HepG2 (cell line): Measurements from ENCODE around the gene UBAP1L. TPM values are rescaled to one million over a fixed set of nuclear protein-coding genes. Genes with fewer than 3 reads are reported as not detected.

Source experiments
- ATAC-seq: fragments of 200-7000 bp; cut with Tn5 transposase; 3 replicates; pipeline ENCODE4 v1.9.1; 2020; ENCODE audit warnings: mild to moderate bottlenecking, moderate library complexity
- BruUV-seq: library from RNA; stranded (reverse); fragments of 400-500 nt; replicated peaks from 2 replicates; lab custom pipeline; 2021; lab: Mats Ljungman, UMichigan
- CTCF ChIA-PET: fragments of 300-600 bp; formaldehyde crosslinking; extraction: SDS; loops from one replicate; lab custom pipeline; 2021; ENCODE audit warnings: low total read pairs, inconsistent platforms, low intra/inter-chr PET ratio; lab: Yijun Ruan, JAX
- POLR2A ChIA-PET: fragments of 350-600 bp; sonication (Branson Sonifier 250); formaldehyde crosslinking; loops from one replicate; lab custom pipeline; 2020; ENCODE audit warnings: antibody characterized with exemption, inconsistent platforms; lab: Yijun Ruan, JAX
- DNase-seq: peaks from one replicate; pipeline ENCODE4 v3.0.0-alpha.2; 2015; ENCODE audit warnings: low spot score
- FAIRE-seq: peaks from 3 replicates; lab custom pipeline; 2011; peaks lifted over from hg19 to GRCh38; lab: Jason Lieb, UNC
- H2AFZ ChIP-seq: one replicate; pipeline ENCODE4 v1.6.1; 2011; ENCODE audit warnings: low read length, inconsistent platforms
- H3K27ac ChIP-seq: fragments of 300-600 bp; 3 replicates; pipeline ENCODE4 v1.8.0; 2011; ENCODE audit warnings: mixed run types, mild to moderate bottlenecking, mixed read lengths, low read length, inconsistent platforms; ENCODE audit not compliant: insufficient read depth; ENCODE audit errors: extremely low read length
- H3K27me3 ChIP-seq, 2 experiments: fragments of 200-600 bp in 1 of 2; 2 replicates in 1 of 2; 3 replicates in 1 of 2; pipeline versions ENCODE4 v1.6.0 to v1.8.0; 2011; ENCODE audit warnings: low read length in 2 of 2, mild to moderate bottlenecking in 2 of 2, moderate library complexity in 2 of 2, inconsistent platforms in 1 of 2; ENCODE audit not compliant: insufficient read depth in 2 of 2, control insufficient read depth in 1 of 2
- H3K36me3 ChIP-seq, 2 experiments: fragments of 200-600 bp in 1 of 2; replicated peaks in 1 of 2; 2 replicates in 1 of 2; 3 replicates in 1 of 2; pipeline versions ENCODE4 v1.5.1 to v1.8.0; 2011; ENCODE audit warnings: low read length in 2 of 2, inconsistent platforms in 1 of 2; ENCODE audit not compliant: insufficient read depth in 2 of 2, control insufficient read depth in 1 of 2
- H3K4me1 ChIP-seq: 2 replicates; pipeline ENCODE4 v1.5.1; 2012; ENCODE audit warnings: low read length, inconsistent platforms; ENCODE audit not compliant: insufficient read depth
- H3K4me2 ChIP-seq: 2 replicates; pipeline ENCODE4 v1.6.0; 2011; ENCODE audit warnings: low read depth, low read length, inconsistent platforms
- H3K4me3 ChIP-seq, 3 experiments: fragments of 200-600 bp in 1 of 3; sonication (generic), shearing (Covaris generic) in 1 of 3; replicated peaks in 1 of 3; 2 replicates each; pipeline ENCODE4 v1.5.1; 2011 to 2016; ENCODE audit warnings: low read length in 3 of 3, inconsistent platforms in 2 of 3, low read depth in 2 of 3, mild to moderate bottlenecking in 2 of 3, control low read depth in 1 of 3, mixed read lengths in 1 of 3; ENCODE audit not compliant: insufficient read depth in 1 of 3
- H3K79me2 ChIP-seq: one replicate; pipeline ENCODE4 v1.6.1; 2011; ENCODE audit warnings: low read length, inconsistent platforms; ENCODE audit not compliant: insufficient read depth
- H3K9ac ChIP-seq: 2 replicates; pipeline ENCODE4 v1.6.0; 2011; ENCODE audit warnings: mild to moderate bottlenecking, low read depth, low read length, inconsistent platforms; ENCODE audit not compliant: insufficient read depth
- H3K9me3 ChIP-seq: 2 replicates; pipeline ENCODE4 v1.5.1; 2012; ENCODE audit warnings: mild to moderate bottlenecking, low read length
- H4K20me1 ChIP-seq: 2 replicates; pipeline ENCODE4 v1.6.0; 2011; ENCODE audit warnings: inconsistent platforms, mild to moderate bottlenecking, low read length, moderate library complexity; ENCODE audit not compliant: insufficient read depth
- NR1H2 ChIP-seq: sonication (generic); formaldehyde crosslinking; IDR thresholded peaks from 2 replicates; pipeline ENCODE4 v1.8.1; 2022; ENCODE audit warnings: low read depth, missing genetic modification reagents, borderline replicate concordance
- REL ChIP-seq: sonication (generic); formaldehyde crosslinking; conservative IDR thresholded peaks from 2 replicates; pipeline ENCODE4 v1.8.0; 2022; ENCODE audit warnings: mild to moderate bottlenecking, missing genetic modification reagents, moderate library complexity
- RNF219 ChIP-seq: sonication (generic); formaldehyde crosslinking; IDR thresholded peaks from 2 replicates; pipeline ENCODE4 v1.5.0; 2020; ENCODE audit warnings: mild to moderate bottlenecking, missing genetic modification reagents
- SP5 ChIP-seq: IDR thresholded peaks from 2 replicates; pipeline ENCODE4 v1.6.1; 2016; ENCODE audit warnings: low read depth, borderline replicate concordance
- TARDBP ChIP-seq: sonication (generic); formaldehyde crosslinking; IDR thresholded peaks from 2 replicates; pipeline ENCODE4 v1.8.0; 2022; ENCODE audit warnings: mild to moderate bottlenecking, missing genetic modification reagents
- ZBTB4 ChIP-seq: sonication (generic); formaldehyde crosslinking; IDR thresholded peaks from 2 replicates; pipeline ENCODE4 v1.4.0; 2020; ENCODE audit warnings: missing genetic modification reagents, mild to moderate bottlenecking, borderline replicate concordance
- ZNF354B ChIP-seq: sonication (generic); formaldehyde crosslinking; IDR thresholded peaks from 2 replicates; pipeline ENCODE4 v1.8.0; 2022; ENCODE audit warnings: mild to moderate bottlenecking, missing genetic modification reagents
- ZNF510 ChIP-seq: sonication (generic); formaldehyde crosslinking; IDR thresholded peaks from 2 replicates; pipeline ENCODE4 v1.4.0; 2020; ENCODE audit warnings: low read depth, mild to moderate bottlenecking, missing genetic modification reagents
- WGBS: methylation state at CpG from one replicate; pipeline ENCODE4 v1.1.6; 2017; ENCODE audit warnings: low lambda C conversion rate; 5-methylcytosine and 5-hydroxymethylcytosine counted together
- in situ Hi-C: cut with HindIII; loops from 2 replicates; pipeline ENCODE4 v1.10.0; 2017; ENCODE audit warnings: low pct_unique_long_range_greater_than_20kb; ENCODE audit not compliant: extremely low pct_ligation_motif_present
- intact Hi-C: fragments of 100-400 bp; cut with micrococcal nuclease; formaldehyde crosslinking; loops from one replicate; pipeline ENCODE4 v1.10.0; 2022; ENCODE audit not compliant: unreplicated experiment
- polyA plus RNA-seq, 8 experiments: library from polyadenylated mRNA; depleted of rRNA in 3 of 8; stranded (reverse) in 7 of 8; unstranded in 1 of 8; fragments of >200 nt; fragmentation: Illumina TruSeq in 4 of 8; extraction: Trizol in 4 of 8; gene quantifications; 2 replicates each; pipeline versions ENCODE4 v1.2.1 to v1.2.3, GENCODE V29; 2011 to 2016; ENCODE audit warnings: low read depth in 4 of 8, missing spikeins in 1 of 8, mixed read lengths in 1 of 8; ENCODE audit not compliant: insufficient read depth in 1 of 8
- total RNA-seq, 5 experiments: library from RNA; depleted of rRNA; stranded (reverse); fragments of >200 nt; fragmentation: Illumina TruSeq; extraction: Trizol; gene quantifications; 2 replicates each; pipeline ENCODE4 v1.2.3, GENCODE V29; 2016; ENCODE audit warnings: low read depth in 1 of 5

The UBAP1L gene
- total and polyA plus RNA-seq, 2 of the 13 experiments (the other 11 are each of a cell fraction or from before 2014, with no cell fraction given) = 0.86 to 1.4 TPM

DNA sequence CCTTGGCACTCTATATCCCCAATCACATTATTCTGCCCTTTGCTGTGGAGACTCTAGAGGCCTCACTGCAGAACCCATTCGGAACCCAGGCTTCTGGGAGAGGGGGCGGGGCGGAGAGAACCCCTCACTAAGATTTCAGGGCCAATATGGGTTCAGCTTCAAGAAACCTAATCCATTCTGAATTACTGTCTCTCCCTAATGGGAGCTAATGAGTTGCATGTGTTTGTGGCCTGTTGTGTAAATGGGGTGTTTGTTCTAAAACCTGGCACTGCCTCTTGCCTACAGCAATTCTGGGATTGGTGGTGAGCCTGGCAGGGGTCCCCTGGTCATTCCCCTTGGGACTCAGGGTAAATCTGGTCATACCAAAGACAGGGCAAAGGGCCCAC, 46.6 kb downstream of the UBAP1L start:
- 75% methylated on average over 3 of the region's 3 CpGs for WGBS
- peaks cover 28% of the 10 kb centered on the region; the same call in 1 of the 2 replicates for H3K4me1 ChIP-seq
- DNase-seq = no peak
- no peak overlapping the region for H3K4me2 ChIP-seq
- no peaks in the 10 kb centered on the region for H3K79me2 ChIP-seq
- H3K4me3 ChIP-seq = no peak overlapping the region
- H2AFZ ChIP-seq = no peak overlapping the region
- no peaks in the 10 kb centered on the region for H4K20me1 ChIP-seq
- in situ Hi-C loops (no loop called here), intact Hi-C loops (no loop called here)
- H3K36me3 ChIP-seq = no peaks in the 10 kb centered on the region
- BruUV-seq = no TSS peak
- no peak overlapping the region for H3K9ac ChIP-seq
- POLR2A ChIA-PET = no interaction called here
- no peak for ATAC-seq
- no peak for FAIRE-seq
- H3K27ac ChIP-seq = no peak overlapping the region
- no peaks in the 10 kb centered on the region for H3K9me3 ChIP-seq
- CTCF ChIA-PET = no interaction called here
- TF ChIP-seq NR1H2 (CRISPR knock-in tag) = no peak
- H3K27me3 ChIP-seq = peaks cover 1 to 19% of the 10 kb centered on the region in 2 experiments; a peak in 4 of 5 replicates

DNA sequence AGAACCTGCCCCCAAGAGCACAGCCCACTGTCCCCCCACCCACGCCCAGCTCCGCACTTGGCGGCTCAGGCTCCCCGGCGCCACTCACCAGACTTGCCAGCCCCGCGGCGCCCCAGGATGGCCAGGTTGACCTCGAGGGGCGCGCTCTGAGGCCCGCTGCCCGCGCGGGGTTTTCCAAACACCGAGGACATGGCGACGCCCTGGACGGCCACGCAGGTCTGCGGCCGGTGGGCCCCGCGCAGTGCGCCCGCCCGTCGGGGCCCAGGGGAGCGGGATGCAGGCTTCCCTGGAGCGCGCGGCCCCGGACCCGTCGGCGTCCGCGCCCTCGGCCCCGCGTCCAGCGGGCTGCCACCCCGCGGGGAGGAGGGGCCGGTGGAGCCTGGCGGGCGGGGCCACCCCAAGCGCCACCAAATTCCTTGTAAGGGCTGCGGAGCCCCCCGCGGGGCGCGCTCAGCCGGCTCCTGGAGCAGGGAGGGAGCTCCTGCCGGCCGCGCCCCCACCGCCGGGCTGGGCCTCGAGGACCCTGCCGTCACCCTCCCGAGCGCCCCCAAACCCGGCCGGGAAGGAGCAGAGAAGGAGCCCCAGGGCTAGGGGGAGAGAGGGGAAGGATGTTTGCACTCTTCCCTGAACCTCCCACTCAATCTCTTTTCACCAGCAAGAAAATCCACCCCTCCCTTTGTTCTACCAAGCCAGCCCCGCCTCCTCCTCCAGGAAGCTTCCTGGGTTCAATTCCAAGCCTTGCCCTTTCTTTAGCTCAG, 47.2 kb downstream of the UBAP1L start, which contains the start of gene RASL12:
Gene RASL12 (minus strand): TSS at position 347 of the 758 bp plus-strand sequence. CDS start 156 bp downstream, at position 191.
- no peak within 1 kb of the TSS for H3K27ac ChIP-seq
- in situ Hi-C loops (no loop called here), intact Hi-C loops (no loop called here)
- H3K9ac ChIP-seq = no peak within 1 kb of the TSS
- no peak for FAIRE-seq
- CTCF ChIA-PET = no interaction called here
- H3K4me3 ChIP-seq = no peak within 1 kb of the TSS
- WGBS = 11% methylated on average over 1 of the region's 66 CpGs
- no peak for TF ChIP-seq RNF219 (CRISPR knock-in tag)
- TF ChIP-seq ZNF510 (CRISPR knock-in tag) = no peak
- no peak for TF ChIP-seq REL
- TF ChIP-seq ZNF354B = no peak
- no peak for TF ChIP-seq SP5 (CRISPR knock-in tag)
- no peak for TF ChIP-seq TARDBP (CRISPR knock-in tag)
- TF ChIP-seq ZBTB4 = no peak
- no peak for ATAC-seq
- no peak for DNase-seq
- H3K27me3 ChIP-seq = peaks cover 1 to 23% of the 10 kb centered on the region in 2 experiments; a peak in 4 of 5 replicates
- no peaks in the 10 kb centered on the region for H3K36me3 ChIP-seq
- H4K20me1 ChIP-seq = no peaks in the 10 kb centered on the region
- H3K9me3 ChIP-seq = no peaks in the 10 kb centered on the region
- H3K4me1 ChIP-seq = peaks cover 33% of the 10 kb centered on the region
- no peak within 1 kb of the TSS for H3K4me2 ChIP-seq
- POLR2A ChIA-PET = no interaction called here
- H3K79me2 ChIP-seq = no peaks in the 10 kb centered on the region
- no peak within 1 kb of the TSS for H2AFZ ChIP-seq
- BruUV-seq = no TSS peak
